Measurements from ENCODE around the gene PSMB5.

PSMB5 gene

GRCh38 chr14:23034498-23035302, at the start of gene PSMB5:
PSMB5 (minus strand) TSS chr14:23034900; CDS start chr14:23034881, 19 bp downstream.
- TF ChIP-seq Cebpa-rat (IDR thresholded peaks at IDR 0.05): peak in 10 of 11 experiments; percentile 47 to 84 (median 63); a peak in 12 of 22 replicates
- H3K4me2 ChIP-seq: peak within 1 kb of the TSS; percentile 84 to 98 (median 93)
- peaks cover 0 to 11% (median 0%) of the 10 kb centered on the region in 11 experiments; a peak in 2 of 22 replicates for H4K20me1 ChIP-seq
- peaks cover 31 to 40% (median 37%) of the 10 kb centered on the region in 11 experiments for H3K36me3 ChIP-seq
- H3K9me3 ChIP-seq (replicated peaks in 1 of 11): no peaks in the 10 kb centered on the region
- peak within 1 kb of the TSS; percentile 81 to 93 (median 89) for H3K4me3 ChIP-seq
- H3K27ac ChIP-seq: peak within 1 kb of the TSS; percentile 85 to 100 (median 96)
- H3K9ac ChIP-seq: peak within 1 kb of the TSS; percentile 92 to 99 (median 96)
- no peaks in the 10 kb centered on the region for H3K27me3 ChIP-seq
- peaks cover 19 to 41% (median 30%) of the 10 kb centered on the region in 10 experiments for H3K4me1 ChIP-seq

- Histone ChIP-seq H3K36me3 (peaks cover 97 to 100% (median 100%) of the 10 kb centered on the region in 11 experiments), H4K20me1 (peaks cover 0 to 88% (median 42%) of the 10 kb centered on the region in 11 experiments; a peak in 16 of 22 replicates), H3K4me2 (peak overlapping the region in 3 of 11 experiments; percentile 57 to 82 (median 64); a peak in 6 of 22 replicates), H3K4me3 (no peak overlapping the region; a peak in 1 of 20 replicates), H3K27me3 (no peaks in the 10 kb centered on the region), H3K9ac (peak overlapping the region in 8 of 11 experiments; percentile 17 to 73 (median 46); a peak in 9 of 22 replicates), H3K4me1 (peaks cover 0 to 75% (median 18%) of the 10 kb centered on the region in 10 experiments; a peak in 17 of 20 replicates), H3K9me3 (replicated peaks in 1 of 11) (no peaks in the 10 kb centered on the region), H3K27ac (peak overlapping the region in 4 of 11 experiments; percentile 43 to 82 (median 74); a peak in 7 of 22 replicates)
- TF ChIP-seq Cebpa-rat (IDR thresholded peaks at IDR 0.05): no peak
These were observed 45.8 kb upstream of the PSMB5 start for GRCh38 chr14:23080474-23080873.

- Histone ChIP-seq H3K27ac (peak overlapping the region in 6 of 11 experiments; percentile 10 to 82 (median 58); a peak in 10 of 22 replicates), H3K4me3 (no peak overlapping the region; a peak in 1 of 20 replicates), H3K27me3 (no peaks in the 10 kb centered on the region), H3K36me3 (peaks cover 99 to 100% (median 100%) of the 10 kb centered on the region in 11 experiments), H3K9ac (peak overlapping the region; percentile 6 to 73 (median 33); a peak in 14 of 22 replicates), H3K9me3 (replicated peaks in 1 of 11) (no peaks in the 10 kb centered on the region), H4K20me1 (peaks cover 0 to 86% (median 39%) of the 10 kb centered on the region in 11 experiments; a peak in 14 of 22 replicates), H3K4me2 (peak overlapping the region in 4 of 11 experiments; percentile 17 to 82 (median 60); a peak in 7 of 22 replicates), H3K4me1 (peaks cover 0 to 68% (median 18%) of the 10 kb centered on the region in 10 experiments; a peak in 17 of 20 replicates)
- TF ChIP-seq Cebpa-rat (IDR thresholded peaks at IDR 0.05): no peak
These were observed 45.0 kb upstream of the PSMB5 start for GRCh38 chr14:23079716-23080115.

GRCh38 chr14:23078692-23079116, 44.0 kb upstream of the PSMB5 start:
- H4K20me1 ChIP-seq: peaks cover 0 to 77% (median 34%) of the 10 kb centered on the region in 11 experiments; a peak in 14 of 22 replicates
- H3K27me3 ChIP-seq: no peaks in the 10 kb centered on the region
- peak overlapping the region in 10 of 11 experiments; percentile 1 to 82 (median 45); a peak in 13 of 22 replicates for H3K27ac ChIP-seq
- peak overlapping the region in 4 of 11 experiments; percentile 17 to 82 (median 60); a peak in 8 of 22 replicates for H3K4me2 ChIP-seq
- no peak overlapping the region for H3K4me3 ChIP-seq
- H3K36me3 ChIP-seq: peaks cover 99 to 100% (median 100%) of the 10 kb centered on the region in 11 experiments
- H3K9me3 ChIP-seq (replicated peaks in 1 of 11): no peaks in the 10 kb centered on the region
- no peak for TF ChIP-seq Cebpa-rat (IDR thresholded peaks at IDR 0.05)
- peaks cover 0 to 61% (median 18%) of the 10 kb centered on the region in 10 experiments; a peak in 17 of 20 replicates for H3K4me1 ChIP-seq
- H3K9ac ChIP-seq: peak overlapping the region in 10 of 11 experiments; percentile 11 to 73 (median 42); a peak in 13 of 22 replicates

- H3K27me3 ChIP-seq: no peaks in the 10 kb centered on the region
- peaks cover 0 to 66% (median 18%) of the 10 kb centered on the region in 10 experiments; a peak in 17 of 20 replicates for H3K4me1 ChIP-seq
- no peak overlapping the region for H3K4me3 ChIP-seq
- TF ChIP-seq Cebpa-rat (IDR thresholded peaks at IDR 0.05): no peak
- peak overlapping the region in 9 of 11 experiments; percentile 18 to 73 (median 44); a peak in 14 of 22 replicates for H3K9ac ChIP-seq
- peak overlapping the region in 3 of 11 experiments; percentile 57 to 82 (median 64); a peak in 6 of 22 replicates for H3K4me2 ChIP-seq
- H3K27ac ChIP-seq: peak overlapping the region in 10 of 11 experiments; percentile 1 to 82 (median 45); a peak in 14 of 22 replicates
- H3K9me3 ChIP-seq (replicated peaks in 1 of 11): no peaks in the 10 kb centered on the region
- peaks cover 99 to 100% (median 100%) of the 10 kb centered on the region in 11 experiments for H3K36me3 ChIP-seq
- peaks cover 0 to 70% (median 34%) of the 10 kb centered on the region in 11 experiments; a peak in 14 of 22 replicates for H4K20me1 ChIP-seq
These were observed 43.3 kb upstream of the PSMB5 start for GRCh38 chr14:23077962-23078361.

- H4K20me1 ChIP-seq: peaks cover 0 to 60% (median 33%) of the 10 kb centered on the region in 11 experiments; a peak in 15 of 22 replicates
- peak overlapping the region in 1 of 11 experiments; percentile 73; a peak in 1 of 22 replicates for H3K9ac ChIP-seq
- H3K27ac ChIP-seq: peak overlapping the region in 2 of 11 experiments; percentile 74 to 75; a peak in 4 of 22 replicates
- no peaks in the 10 kb centered on the region for H3K27me3 ChIP-seq
- TF ChIP-seq Cebpa-rat (IDR thresholded peaks at IDR 0.05): no peak
- no peaks in the 10 kb centered on the region for H3K9me3 ChIP-seq (replicated peaks in 1 of 11)
- H3K4me1 ChIP-seq: peaks cover 6 to 71% (median 29%) of the 10 kb centered on the region in 10 experiments
- peak overlapping the region in 3 of 11 experiments; percentile 57 to 82 (median 64); a peak in 3 of 22 replicates for H3K4me2 ChIP-seq
- peaks cover 95 to 100% (median 100%) of the 10 kb centered on the region in 11 experiments for H3K36me3 ChIP-seq
- H3K4me3 ChIP-seq: no peak overlapping the region
These were observed 42.2 kb upstream of the PSMB5 start for GRCh38 chr14:23076785-23077408.

GRCh38 chr14:23074906-23075305, 40.2 kb upstream of the PSMB5 start:
- Histone ChIP-seq H3K27me3 (no peaks in the 10 kb centered on the region), H3K27ac (no peak overlapping the region), H3K9me3 (replicated peaks in 1 of 11) (no peaks in the 10 kb centered on the region), H3K4me2 (no peak overlapping the region), H3K4me3 (no peak overlapping the region), H4K20me1 (peaks cover 0 to 53% (median 29%) of the 10 kb centered on the region in 11 experiments; a peak in 17 of 22 replicates), H3K4me1 (peaks cover 16 to 63% (median 39%) of the 10 kb centered on the region in 10 experiments), H3K36me3 (peaks cover 75 to 83% (median 81%) of the 10 kb centered on the region in 11 experiments), H3K9ac (no peak overlapping the region; a peak in 1 of 22 replicates)
- no peak for TF ChIP-seq Cebpa-rat (IDR thresholded peaks at IDR 0.05)

Measured in BLaER1 treated with 17β-estradiol and CSF1 and Interleukin-3, amounts not matched to agents 10 nM and 100 nM (cell line).